Activated CD4-positive, alpha-beta T cell treated with anti-CD3 and anti-CD28 coated beads, Interleukin-2, amount 50 U/mL, for 16 hours (primary cell): ENCODE results near the gene PCDHGB3.
"Not testable (repeated sequence)": the region's sequence is repeated elsewhere in the genome, so short reads cannot be mapped to it uniquely, and the experiment has no call there.

ENCODE experiments used
- DNase-seq: peaks from one replicate; pipeline ENCODE4 v3.0.0-alpha.2; 2020

PCDHGB3 gene

DNA sequence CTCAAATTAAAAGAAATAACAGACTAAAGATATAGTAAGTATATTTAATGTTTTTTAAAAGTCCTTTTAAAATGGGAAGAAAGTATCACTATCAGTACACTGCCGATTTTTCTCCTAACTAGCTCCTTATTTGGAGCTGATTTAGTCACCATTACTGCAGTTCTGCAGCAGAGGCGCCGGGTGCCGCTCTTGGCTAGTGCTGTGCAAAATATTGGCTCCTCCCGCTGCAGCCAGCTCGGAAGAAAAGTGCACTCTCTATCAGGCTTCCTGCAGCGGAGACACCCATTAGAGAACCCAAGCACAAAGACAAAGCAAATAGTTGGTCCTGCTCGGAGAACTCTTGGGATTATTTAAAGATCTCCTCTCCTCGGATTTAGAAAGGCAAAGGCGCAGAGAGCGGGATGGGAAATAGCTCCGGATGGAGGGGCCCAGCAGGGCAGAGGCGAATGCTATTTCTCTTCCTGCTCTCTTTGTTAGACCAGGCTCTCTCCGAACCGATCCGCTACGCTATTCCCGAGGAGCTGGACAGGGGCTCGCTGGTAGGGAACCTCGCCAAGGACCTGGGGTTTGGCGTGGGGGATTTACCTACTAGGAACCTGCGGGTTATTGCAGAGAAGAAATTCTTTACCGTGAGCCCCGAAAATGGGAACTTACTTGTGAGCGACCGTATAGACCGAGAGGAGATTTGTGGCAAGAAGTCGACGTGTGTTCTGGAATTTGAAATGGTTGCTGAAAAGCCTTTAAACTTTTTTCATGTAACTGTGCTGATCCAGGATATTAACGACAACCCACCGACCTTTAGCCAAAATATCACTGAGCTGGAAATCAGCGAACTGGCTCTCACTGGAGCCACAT, at the start of gene PCDHGB3:
Gene PCDHGB3, plus strand, starts transcription at position 249 of the 855 bp plus-strand sequence. Its CDS starts 153 bp downstream, at position 402.
- DNase-seq: peak; percentile 32

DNA sequence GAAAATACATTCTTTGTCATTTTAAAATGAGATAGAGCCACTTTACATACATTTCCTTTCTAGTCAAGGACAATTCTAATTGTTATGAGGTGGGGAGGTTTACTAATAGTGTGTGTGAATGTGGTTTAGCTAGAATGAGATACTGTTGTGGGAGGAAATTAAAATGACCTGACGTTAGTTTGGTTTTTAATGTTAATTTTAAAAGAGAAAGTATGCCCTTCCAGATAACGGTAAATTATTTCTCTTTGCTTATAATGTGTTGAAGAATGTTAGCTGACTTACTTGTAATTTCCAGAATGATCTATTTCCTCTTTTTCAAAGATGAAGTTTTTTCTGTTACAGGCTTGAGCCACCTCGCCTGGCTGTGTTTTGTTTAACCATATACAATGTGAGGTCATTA, 47.8 kb upstream of the PCDHGB3 start:
- DNase-seq: no peak

- peak; percentile 60 for DNase-seq
Observed at GRCh38 chr5:141326088-141326854, 43.8 kb upstream of the PCDHGB3 start.

- DNase-seq: no peak
Observed at GRCh38 chr5:141328231-141328630, 41.8 kb upstream of the PCDHGB3 start.

DNA sequence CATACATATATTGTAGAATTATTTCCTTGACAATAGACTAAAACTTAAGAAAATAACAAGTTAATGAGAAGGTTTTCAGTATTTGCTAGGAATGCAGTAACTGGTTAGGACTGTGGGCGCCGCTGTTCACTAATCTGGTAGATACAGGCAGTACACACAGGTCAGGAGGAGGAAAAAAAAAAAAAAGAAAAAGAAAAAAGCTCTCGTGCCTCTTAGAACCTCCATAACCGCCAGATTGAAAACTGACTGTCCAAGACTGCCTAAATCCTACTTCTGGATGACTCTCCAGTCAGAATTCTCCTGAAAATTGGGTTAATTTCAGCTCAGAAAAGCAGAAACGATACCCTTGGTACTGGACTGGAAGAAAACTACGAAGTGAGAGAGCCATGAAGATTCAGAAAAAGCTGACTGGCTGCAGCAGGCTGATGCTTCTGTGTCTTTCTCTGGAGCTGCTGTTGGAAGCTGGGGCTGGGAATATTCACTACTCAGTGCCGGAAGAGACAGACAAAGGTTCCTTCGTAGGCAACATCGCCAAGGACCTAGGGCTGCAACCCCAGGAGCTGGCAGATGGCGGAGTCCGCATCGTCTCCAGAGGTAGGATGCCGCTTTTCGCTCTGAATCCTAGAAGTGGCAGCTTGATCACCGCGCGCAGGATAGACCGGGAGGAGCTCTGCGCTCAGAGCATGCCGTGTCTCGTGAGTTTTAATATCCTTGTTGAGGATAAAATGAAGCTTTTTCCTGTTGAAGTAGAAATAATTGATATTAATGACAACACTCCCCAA, 39.6 kb upstream of the PCDHGB3 start, which contains the start of gene PCDHGA1:
Gene PCDHGA1, plus strand, starts transcription at position 216 of the 782 bp plus-strand sequence.
- no peak for DNase-seq

- not testable (repeated sequence) for DNase-seq
Observed at GRCh38 chr5:141332571-141332970, 37.5 kb upstream of the PCDHGB3 start.

- DNase-seq: peak; percentile 24
Observed at GRCh38 chr5:141338538-141339306, 31.3 kb upstream of the PCDHGB3 start, which contains the start of gene PCDHGA2. Gene PCDHGA2, plus strand, starts transcription at chr5:141338760.

- not testable (repeated sequence) for DNase-seq
Observed at GRCh38 chr5:141340781-141341354, 29.2 kb upstream of the PCDHGB3 start.

DNA sequence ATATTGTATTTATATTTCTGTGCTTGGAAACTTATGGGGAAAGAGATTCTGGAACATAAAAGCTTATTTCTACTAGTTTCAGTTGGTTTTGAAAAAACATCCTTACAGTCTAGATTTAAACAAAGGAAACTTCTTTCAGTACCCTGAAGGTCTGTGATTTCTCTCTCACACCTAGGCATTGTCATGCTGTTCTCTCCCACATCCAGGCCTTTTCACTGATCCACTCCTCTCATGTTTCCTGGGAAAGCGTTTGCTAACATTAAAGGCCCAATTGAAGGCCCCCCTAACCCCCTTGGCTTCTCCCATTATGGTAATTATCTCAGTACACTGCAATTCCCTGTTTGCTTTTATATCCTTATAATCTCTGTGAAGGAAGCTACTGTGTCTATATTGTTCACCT, 27.3 kb upstream of the PCDHGB3 start:
- DNase-seq: no peak

- DNase-seq: no peak
Observed at GRCh38 chr5:141343242-141343952, 26.6 kb upstream of the PCDHGB3 start, which contains the start of gene PCDHGA3. Gene PCDHGA3, plus strand, starts transcription at chr5:141343829. Its CDS starts 205 bp downstream, at chr5:141344034.

GRCh38 chr5:141343953-141344463, 26.0 kb upstream of the PCDHGB3 start:
- no peak for DNase-seq

DNA sequence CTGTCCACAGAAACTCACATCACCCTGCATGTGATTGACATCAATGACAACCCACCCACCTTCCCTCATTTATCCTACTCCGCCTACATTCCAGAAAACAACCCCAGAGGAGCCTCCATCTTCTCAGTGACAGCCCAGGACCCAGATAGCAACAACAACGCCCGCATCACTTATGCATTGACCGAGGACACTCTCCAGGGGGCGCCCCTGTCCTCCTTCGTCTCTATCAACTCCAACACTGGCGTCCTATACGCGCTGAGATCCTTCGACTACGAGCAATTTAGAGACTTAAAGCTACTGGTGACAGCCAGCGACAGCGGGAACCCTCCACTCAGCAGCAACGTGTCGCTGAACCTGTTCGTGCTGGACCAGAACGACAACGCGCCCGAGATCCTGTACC, 24.7 kb upstream of the PCDHGB3 start:
- no peak for DNase-seq

GRCh38 chr5:141346017-141346416, 24.0 kb upstream of the PCDHGB3 start:
- DNase-seq: not testable (repeated sequence)

GRCh38 chr5:141349917-141350619, 20.0 kb upstream of the PCDHGB3 start, which contains the start of gene PCDHGB1:
Gene PCDHGB1, plus strand, starts transcription at chr5:141350099. Its CDS starts 162 bp downstream, at chr5:141350261.
- peak; percentile 21 for DNase-seq

DNA sequence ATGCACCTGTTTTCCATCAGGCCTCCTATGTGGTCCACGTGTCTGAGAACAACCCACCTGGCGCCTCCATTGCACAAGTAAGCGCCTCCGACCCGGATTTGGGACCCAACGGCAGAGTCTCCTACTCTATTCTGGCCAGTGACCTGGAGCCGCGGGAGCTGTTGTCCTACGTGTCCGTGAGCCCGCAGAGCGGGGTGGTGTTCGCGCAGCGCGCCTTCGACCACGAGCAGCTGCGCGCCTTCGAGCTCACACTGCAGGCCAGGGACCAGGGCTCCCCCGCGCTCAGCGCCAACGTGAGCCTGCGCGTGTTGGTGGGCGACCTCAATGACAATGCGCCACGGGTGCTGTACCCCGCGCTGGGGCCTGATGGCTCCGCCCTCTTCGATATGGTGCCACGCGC, 18.5 kb upstream of the PCDHGB3 start:
- DNase-seq: no peak

GRCh38 chr5:141354900-141355469, 15.1 kb upstream of the PCDHGB3 start, which contains the start of gene PCDHGA4:
Gene PCDHGA4, plus strand, starts transcription at chr5:141355021. Its CDS starts 87 bp downstream, at chr5:141355108.
- DNase-seq: no peak

- DNase-seq: no peak
Observed at GRCh38 chr5:141355641-141356040, 14.4 kb upstream of the PCDHGB3 start.

GRCh38 chr5:141356133-141356532, 13.9 kb upstream of the PCDHGB3 start:
- no peak for DNase-seq

GRCh38 chr5:141356950-141357349, 13.1 kb upstream of the PCDHGB3 start:
- no peak for DNase-seq
